Activated naive CD4-positive, alpha-beta T cell (primary cell): ENCODE measurements around the gene CELSR2.
"Not testable (repeated sequence)": the region's sequence is repeated elsewhere in the genome, so short reads cannot be mapped to it uniquely, and the experiment has no call there.

Source experiments
- DNase-seq, 4 experiments: peaks; one replicate each; lab custom pipeline; 2025; lab: John Stamatoyannopoulos, UW

Gene CELSR2

DNA sequence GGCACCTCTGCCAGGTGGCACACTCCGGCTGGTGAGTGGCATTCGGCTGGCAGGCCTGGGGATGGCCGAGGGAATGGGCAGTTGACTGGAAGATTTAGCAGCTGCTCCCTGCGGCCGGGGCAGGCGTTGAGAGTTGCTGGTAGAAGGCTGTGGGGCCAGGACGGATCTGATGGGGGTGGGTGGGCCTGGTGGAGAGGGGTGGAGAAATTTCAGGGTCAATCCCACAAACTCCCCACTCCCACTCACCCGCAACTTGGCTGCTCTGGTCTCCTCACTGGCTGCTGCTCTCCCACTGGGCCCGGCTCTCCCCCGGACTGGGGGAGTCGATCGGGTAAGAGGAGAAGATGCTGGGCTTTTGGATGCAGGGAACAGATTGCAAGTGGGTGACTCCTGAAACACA lies 31.5 kb downstream of the CELSR2 start:
- no peak for DNase-seq

GRCh38 chr1:109281680-109282496 lies 32.5 kb downstream of the CELSR2 start:
- no peak for DNase-seq

GRCh38 chr1:109282497-109282951 lies 33.2 kb downstream of the CELSR2 start:
- no peak for DNase-seq

DNA sequence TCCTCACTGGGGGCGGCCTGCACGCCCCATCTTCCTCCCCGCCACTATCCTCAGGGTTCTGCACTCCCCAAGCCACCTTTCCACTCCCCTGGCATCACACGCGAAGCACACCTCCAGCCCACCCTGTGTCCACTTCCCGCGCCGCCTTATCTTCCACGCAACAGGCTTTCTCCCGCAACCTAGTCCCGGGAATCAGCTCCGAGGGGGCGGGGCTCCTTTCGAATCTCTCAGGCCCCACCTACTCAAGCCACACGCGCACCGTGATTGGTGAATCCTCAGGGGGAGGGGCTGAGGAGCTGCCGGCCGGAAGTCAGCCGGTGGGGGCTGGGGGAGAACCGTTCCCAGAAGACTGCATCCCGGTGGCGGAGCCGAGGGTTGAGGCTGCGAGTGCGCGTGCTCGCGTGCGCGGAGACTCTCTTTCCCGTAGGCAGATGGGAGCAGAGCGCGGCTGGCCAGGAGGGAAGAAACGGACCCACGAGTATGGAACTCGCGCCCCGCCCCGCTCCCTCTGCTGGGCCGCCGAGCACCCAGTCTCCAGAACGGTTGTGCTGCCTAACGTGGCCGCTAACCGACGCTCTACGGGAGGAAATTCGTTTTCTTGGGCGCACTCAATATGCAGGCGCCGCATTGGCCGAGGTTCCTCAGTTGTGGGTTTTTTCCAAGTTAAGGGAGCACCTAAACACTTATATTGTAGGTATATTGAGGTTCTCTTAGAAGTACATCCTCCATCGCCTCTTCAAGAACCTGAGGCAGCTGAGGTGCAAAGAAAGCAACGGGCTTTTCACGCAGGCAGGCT lies 33.8 kb downstream of the CELSR2 start, which contains the start of gene PSRC1:
Gene PSRC1 (minus strand): TSS at position 194 of the 796 bp plus-strand sequence.
- DNase-seq = peak; percentile 52 to 82 (median 69)

GRCh38 chr1:109283748-109284600 lies 34.6 kb downstream of the CELSR2 start:
- no peak for DNase-seq

DNA sequence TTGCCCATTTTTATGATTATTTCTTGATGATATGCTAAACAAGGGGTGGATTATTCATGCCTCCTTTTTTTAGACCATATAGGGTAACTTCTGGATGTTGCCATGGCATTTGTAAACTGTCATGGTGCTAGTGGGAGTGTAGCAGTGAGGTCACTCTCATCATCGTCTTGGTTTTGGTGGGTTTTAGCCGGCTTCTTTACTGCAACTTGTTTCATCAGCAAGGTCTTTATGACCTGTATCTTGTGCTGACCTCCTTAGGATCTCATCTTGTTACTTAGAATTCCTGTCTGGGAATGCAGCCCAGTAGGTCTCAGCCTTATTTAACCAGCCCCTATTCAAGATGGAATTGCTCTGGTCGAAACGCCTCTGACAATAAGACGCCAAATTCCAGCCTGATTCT lies 37.4 kb downstream of the CELSR2 start:
- DNase-seq = not testable (repeated sequence)

DNA sequence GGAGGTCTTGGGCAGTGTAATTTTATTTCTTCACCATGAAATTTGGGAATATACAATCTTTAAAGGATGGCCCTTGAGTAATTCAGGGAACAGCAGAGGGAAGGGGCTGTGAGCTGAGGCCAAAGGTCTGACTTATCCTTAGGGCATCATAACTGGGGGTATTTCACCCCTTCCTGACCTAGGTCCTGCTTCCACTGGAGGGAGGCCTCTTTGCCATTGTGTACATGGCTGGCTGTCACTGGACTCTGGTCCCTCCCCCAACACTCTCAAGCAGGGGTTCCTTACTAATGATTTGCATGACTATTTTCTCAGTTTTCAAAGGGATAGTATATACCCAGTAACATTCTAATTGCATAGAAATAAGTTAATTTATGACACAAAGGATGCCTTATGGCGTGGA lies 40.8 kb downstream of the CELSR2 start:
- DNase-seq = no peak

DNA sequence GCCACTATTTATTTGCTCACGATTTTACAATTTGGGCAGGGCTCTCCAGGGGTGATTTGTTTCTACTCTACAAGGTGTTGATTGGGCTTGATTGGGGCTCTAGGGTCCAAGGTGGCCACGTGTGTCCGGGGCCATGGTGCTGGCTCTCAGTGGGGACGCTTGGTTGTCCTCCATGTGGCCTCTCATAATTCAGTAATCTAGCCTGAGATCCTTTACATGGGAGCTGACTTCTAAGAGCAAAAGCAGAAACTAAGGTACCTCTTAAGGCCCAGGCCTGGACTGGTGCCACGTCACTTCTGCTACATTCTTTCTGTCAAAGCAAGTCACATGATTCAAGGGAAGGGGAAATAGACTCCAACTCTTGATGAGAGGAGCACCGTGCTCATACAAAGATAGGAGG lies 41.7 kb downstream of the CELSR2 start:
- DNase-seq = no peak

- DNase-seq = no peak
These were observed 43.0 kb downstream of the CELSR2 start for GRCh38 chr1:109292364-109292763.

DNA sequence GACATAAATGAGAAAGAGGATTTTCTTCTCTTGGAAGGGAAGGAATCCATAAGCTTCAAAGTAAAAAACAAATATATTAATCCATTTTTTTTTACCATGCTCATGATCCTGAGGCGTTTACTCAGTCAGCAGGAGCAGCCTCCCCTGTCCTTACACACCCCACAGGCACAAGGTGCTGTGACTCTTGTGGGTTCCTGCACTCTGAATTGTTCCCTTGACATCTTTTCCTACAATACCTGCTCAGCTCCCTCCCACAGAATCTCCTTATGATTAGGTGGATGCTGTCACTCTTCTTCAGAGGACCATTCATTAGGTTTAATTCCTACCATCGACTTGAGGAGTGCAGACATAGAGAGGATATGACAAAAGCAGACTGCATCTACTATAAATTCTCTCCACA lies 43.7 kb downstream of the CELSR2 start:
- no peak for DNase-seq

GRCh38 chr1:109294481-109294880 lies 45.1 kb downstream of the CELSR2 start:
- DNase-seq = no peak

- DNase-seq = no peak
These were observed 46.5 kb downstream of the CELSR2 start for GRCh38 chr1:109295712-109296415.

DNA sequence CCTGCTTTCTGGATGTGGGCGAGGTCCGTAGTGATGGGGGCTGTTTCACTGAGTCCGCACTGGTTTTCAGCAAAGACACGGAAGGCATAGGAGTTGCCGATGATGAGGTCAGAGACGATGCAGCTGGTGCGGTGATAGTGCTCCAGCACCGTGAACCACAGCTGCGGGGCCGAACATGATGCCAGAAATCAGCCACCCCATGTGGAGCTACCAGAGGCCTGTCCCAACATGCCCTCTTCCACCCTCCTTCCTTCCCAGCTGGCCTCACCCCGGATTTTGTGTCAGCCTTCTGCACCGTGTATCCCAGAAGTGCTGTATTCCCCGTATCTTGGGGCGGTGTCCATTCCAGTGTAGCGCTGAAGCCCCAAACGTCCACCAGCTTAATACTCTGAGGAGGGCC lies 47.4 kb downstream of the CELSR2 start:
- DNase-seq = no peak

DNA sequence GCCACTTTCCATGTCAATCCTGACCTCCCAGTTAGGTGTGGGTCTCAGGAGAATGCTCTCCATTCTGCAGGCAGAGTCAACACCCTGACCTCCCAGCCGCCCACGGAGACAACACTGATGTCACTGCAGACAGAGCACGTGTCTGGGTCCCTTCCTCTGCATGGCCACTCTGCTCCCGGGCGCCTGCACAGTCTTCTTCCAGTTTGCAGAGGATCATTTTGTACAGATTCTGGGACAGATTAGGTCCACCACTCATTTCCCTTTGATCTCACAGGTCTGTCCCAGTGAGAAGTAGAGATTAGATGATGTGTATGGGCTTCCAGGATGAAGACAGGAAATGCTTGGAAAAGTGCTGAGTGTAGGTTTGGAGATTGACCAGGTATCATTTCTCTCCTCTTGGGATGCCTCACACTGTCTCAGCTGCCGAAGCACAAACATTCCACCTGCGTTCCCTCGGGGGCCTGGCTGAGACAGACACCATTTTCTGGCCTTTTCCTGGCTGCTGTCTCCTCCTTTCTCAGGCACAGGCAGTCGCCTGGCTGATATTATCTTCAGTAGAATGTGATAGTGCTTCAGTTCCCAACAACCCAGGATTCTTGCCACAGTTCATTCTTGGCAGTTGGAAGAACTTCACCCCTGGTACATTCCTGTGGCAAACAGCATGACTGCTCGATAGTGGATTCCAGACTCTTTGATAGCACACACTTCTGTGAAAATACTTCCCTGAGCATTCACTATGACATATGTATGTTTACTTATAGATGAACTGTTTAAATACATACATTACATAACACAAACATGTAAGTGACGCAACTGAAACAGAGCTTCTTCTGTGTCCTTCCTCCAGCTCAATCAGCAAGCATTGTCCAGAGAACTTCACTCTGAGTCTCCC lies 49.6 kb downstream of the CELSR2 start:
- DNase-seq = no peak

- DNase-seq = no peak
These were observed 50.4 kb downstream of the CELSR2 start for GRCh38 chr1:109299558-109300343.

DNA sequence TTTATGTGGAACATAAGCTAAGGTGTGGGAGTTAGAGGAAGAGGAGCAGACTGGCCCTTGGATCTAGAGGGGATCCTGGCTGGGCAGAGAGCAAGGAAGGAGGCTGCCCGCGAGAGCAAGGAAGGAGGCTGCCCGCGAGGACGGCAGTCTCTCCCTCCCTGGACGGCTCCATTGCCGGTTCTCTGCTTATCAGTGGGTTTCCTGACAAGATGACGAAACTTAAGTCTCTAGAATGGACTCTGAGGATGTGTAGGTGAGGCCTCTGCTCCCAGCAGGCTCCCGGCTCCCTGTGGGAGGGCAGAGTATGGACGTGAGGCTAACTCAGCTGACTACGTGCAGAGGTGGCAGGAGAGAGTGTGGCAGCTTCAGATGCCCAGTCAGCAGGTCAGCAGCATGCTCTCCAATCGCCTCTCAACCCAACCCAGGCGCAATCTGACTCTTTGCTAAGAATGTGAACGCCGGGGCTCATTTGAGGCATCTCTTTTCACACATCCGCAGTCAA lies 51.4 kb downstream of the CELSR2 start:
- no peak for DNase-seq

DNA sequence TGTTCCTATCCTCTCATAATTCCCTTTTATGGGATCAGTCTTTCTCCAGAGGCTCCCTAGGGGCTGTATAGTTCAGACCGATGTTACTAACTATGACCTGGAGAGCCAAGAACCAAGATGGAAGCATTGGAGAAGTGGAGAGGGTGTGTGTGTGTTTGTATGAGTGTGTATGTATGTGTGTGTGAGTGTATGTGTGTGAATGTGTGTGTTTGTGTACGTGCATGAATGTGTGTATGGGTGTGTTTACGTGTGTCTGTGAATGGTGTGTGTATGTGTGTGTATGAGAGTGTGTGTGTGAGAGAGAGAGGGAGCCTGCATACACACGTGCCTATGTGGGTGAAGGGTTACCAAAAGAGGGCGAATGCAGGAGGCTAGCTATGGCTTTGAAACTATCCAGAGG lies 52.5 kb downstream of the CELSR2 start:
- DNase-seq = no peak

- DNase-seq = no peak
These were observed 55.0 kb downstream of the CELSR2 start for GRCh38 chr1:109304226-109304920.

DNA sequence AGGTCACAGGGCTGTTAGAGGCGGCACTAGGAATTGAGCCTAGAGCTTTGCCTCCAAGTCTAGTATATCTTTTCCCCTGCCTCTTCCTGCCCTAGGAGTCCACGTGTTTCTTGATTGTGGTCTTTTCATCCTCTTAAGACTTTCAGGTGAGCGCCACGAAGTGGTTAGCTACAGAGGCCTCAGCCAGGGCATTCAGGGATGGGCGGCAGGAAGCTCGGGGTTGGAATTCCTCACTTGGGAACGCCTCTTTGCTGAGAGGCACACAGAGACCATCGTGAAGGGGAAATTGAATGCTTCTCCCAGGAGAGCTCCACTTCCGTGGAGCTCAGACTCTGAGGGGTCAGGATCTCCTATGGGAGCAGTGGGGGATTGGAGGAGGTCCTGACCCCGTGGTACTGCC lies 56.7 kb downstream of the CELSR2 start:
- not testable (repeated sequence) for DNase-seq
